Activated gamma-delta T cell (primary cell): ENCODE measurements around the gene SHANK2.

Experiments used
- DNase-seq: peaks from one replicate; lab custom pipeline; 2025; lab: John Stamatoyannopoulos, UW

SHANK2 gene

DNA sequence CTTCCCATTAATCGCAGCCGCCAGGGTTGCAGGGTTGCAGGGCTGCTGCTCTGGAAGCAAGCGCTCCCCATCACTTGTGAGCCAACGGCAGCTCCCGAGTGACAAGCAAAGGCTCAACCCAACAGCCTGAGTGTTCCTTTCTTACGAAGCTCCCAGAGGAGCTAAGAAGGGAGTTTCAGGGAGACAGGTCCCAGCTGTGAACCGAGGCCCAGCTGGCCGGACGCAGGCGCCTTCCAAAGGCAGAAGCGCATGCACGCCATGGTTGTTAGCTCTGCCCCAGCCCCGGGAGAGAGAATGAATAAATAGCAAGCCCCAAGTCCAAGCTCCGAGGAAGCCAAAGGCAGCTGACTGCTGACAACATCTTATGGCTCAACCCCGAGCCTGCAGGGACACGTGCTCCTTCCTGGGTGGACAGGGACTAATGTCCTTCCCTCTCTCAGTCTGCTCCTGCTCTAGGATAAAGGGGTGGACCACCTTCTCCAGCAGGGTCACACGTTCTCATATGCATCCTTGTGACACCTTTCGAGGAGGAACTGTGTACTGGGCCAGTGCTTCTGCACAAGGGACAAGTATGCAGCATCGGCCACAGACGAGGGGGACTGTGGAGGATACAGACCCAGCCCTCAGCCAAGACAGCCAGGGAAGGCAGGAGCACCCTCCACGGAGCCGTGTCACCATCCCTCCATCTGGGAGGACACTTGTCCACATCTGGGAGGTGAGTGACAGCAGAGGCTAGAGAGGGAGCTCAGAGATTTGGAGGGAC, 29.9 kb downstream of the SHANK2 start:
- no peak for DNase-seq

DNA sequence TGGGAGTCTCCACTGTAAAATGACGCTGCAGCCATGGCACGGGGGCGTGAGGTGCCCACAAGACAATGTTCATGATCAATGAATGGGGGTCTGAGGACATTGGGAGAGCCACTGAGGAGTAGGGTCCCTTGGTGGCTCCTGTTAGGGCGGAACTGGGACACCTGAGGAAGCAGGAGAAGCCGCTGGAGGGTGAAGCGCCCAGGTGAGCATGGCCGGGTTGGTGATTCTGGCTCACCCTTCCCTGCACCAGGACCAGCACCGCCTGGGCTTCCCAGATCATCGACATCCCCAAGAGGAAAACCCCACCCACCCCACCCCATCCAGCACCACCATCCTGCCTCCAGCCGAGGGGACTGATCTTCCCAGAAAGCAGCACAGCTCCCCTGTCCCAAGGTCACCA, 30.6 kb downstream of the SHANK2 start:
- DNase-seq, result no peak

DNA sequence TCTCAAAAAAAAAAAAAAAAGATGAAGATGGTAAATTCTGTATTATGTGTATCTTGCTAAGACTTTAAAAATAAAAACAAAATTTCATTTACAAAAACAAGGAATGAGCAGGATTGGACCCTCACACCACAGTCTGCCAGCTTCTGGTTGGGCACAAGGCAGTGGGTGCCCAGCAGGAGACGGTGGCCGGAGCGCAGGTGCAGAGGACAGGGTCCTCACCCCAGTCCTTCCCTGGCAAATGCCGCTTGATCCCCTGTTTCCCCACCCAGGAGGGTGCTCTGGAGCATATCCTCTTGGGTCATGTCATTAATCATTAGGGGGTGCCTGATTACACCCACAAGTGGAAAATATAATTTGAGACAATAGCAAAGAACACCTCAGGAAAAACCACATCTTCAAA, 31.2 kb downstream of the SHANK2 start:
- DNase-seq, result no peak

DNA sequence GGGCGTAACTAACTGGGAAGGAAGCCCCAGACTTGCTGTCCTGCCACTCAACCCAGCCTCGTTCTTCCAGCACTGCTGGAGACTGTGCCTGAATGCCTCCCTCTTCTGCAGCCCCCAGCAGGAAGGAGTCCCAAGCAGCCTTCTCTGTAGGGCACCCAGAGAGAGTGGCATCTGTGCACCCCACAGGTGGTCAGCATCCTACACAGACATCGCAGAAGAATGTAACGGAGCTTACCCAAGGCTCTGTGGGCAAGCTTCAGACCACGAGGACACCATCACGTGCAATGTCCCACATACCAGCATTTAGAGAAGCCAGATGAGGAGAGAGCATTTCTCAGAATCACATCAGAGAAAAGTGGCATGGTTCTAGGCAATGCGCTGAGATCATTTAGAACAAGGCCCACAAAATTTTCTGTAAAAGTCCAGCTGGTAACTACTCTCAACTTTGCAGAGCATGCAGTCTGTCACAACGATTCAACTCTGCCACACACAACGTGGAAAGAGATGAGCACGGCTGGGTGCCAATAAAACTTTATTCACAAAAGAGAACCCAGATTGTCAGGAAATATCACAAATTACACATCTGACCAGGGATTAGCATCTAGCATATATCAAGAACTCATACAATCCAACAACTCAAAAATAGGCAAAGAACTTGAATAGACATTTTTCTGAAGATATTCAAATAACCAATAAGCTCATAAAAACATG, 33.4 kb downstream of the SHANK2 start:
- no peak for DNase-seq

DNA sequence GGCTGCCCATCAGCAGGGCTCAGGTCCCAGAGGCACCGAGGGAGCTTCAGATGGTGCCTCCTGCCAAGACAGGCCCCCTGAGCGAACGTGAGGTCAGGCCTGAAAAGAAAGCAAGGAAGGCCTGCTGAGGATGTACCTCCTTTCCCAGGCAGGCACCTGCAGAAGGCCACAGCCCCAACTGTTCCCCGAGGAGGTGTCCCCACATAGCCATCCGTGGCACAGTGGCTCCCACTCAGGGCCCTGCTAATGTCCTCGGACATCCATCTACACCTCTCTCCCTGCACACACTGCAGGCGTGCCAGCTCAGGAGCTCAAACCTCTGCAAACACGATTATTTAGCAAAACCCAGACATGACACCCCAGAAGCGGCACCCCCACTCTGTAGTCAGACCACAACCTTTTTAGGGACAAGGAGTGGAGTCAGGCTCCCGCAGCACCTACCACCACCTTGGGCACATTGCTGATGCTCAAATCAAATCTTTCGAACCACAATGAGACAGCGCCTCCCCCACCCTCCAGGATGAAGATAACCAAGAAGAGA, 36.9 kb downstream of the SHANK2 start:
- no peak for DNase-seq

DNA sequence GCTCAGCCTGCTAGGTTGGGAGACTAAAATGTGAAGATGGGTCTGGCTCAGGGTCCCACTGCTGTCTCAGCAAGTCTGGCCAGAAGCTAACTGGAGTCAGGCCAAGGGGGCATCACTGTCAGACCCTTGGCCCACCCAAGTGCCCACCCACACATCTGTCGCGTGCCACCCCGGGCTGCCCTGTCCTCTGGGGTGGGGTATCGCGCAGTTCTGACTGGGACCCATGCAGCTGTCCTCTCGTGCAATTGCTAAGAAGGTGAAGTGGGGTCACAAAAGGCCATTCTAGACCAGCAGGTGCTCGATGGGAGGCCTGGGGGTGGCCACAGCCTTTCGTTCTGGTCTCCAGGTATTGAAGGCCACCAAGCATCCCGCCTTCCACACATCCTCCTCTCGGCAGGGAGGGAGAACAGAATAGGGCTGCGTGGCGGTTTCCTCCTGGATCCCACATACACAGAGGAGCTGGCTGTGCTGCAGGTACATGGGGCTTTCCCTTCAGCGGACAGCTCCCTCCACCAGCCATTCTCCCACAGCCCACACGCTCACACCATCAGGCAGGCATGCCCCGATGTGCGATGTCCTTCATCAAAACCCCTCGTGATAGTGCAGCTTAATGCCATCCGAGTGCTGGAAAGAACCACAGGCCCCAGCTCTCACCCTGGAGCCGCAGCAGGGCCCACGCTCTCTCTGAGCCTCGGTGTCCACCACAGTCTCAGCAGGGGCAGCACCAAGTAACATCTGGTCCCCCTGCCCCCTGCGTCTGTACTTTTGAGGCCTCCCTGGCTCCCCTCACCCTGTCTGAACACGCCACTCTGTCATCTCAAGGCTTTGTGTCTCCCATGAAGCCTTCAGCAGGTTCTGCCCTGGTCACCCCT, 37.6 kb downstream of the SHANK2 start:
- DNase-seq, result no peak

DNA sequence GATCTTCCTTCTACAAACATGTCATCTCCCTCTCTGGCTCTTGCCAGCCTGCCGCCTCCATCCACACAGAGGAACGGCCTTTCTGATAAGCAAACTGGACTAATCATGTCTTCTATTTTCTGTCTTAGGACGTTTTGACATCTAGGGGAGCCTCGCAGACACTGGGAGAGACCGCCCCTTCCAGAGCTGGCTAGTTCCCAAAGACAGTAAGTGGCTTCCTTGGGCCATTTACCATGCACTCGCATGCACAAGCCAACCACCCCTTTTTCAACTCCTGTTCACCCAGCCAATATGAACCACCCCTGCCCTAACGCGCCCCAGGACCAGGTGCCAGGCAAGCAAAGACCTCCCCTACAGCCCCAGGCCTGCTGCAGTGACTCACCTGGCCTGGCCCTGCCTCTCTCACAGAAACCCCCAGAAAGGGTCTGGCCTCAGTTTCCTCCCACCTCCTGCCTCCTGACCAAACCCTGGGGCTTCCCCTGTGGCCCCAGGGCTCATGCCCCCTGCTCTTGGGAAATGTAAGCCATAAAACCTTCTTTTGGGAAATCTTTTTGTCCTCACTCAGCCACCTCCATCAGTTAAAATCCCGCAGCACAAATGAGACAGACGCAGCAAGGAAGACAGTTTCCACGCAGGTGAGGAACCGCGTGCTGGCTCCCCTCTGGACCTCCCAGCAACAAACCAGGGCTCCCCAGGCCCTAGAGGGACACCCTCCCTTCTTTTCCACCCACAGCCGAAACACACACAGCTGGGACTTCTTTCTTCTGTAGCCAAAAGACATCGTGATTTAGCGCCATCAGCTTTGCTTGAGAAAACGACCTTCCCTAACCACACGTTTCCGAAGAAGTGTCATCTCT, 38.5 kb downstream of the SHANK2 start:
- no peak for DNase-seq

DNA sequence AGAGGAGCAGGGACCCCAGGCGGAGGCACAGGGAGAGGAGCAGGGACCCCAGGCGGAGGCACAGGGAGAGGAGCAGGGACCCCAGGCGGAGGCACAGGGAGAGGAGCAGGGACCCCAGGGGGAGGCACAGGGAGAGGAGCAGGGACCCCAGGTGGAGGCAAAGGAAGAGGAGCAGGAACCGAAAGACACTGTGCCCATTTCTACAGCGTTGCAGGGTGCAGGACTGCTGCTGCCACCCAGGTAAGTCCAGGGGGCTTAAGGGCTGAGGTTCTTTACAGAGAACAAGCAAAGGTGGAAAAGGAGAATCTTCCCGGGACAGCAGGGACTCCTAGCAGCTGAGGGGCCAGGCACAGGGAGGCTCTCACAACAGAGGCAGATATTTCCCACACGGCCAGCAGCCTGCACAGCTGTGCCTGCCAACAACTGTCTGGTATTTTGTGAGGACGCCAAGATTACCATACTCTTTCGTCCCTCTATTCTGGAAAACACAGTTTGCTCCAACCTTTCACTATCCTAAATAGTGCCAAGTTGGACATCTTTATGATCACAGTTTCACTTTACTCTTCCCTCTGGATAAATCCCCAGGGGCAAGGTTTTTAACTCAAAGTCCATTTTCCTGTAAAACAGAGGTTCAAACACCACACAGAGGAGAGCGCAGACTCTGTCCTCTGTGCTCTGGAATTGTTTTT, 39.4 kb downstream of the SHANK2 start:
- no peak for DNase-seq

DNA sequence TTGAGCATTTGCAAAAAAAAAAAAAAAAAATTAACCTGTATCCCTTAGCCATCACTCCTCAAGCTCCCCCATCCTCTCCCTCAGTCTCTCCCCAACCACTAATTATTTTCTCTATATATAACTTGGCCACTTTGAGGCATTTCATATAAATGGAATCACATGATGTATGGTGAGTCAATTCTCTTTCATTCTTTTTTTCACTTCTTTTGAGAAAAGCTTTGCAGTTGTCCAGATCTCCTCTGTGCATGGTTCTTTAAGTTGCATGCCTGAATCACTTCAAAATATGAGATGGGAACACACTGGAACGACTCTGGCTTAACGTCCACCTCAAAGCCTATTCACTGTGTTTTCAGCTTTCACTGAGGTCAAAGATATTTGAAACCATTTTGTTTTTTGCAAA, 40.7 kb downstream of the SHANK2 start:
- DNase-seq, result no peak

DNA sequence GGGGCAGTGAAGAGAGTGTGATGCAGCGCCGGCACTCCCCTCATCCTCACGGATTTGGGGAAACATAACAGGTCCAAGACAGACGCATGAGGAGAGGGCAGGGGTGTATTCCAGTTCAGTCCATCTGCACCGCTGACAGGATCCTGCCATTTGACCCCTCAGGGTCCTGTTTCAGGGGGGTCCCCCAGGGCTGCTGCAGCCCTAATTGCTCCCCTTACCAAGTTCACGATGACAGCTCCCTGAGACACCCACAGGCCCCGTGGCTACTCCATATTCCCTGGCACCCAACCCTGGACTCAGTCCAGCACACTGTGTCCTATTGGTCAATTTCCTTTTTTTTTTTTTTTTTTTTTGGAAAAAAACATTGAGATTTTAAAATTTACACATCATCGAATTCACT, 41.5 kb downstream of the SHANK2 start:
- no peak for DNase-seq

DNA sequence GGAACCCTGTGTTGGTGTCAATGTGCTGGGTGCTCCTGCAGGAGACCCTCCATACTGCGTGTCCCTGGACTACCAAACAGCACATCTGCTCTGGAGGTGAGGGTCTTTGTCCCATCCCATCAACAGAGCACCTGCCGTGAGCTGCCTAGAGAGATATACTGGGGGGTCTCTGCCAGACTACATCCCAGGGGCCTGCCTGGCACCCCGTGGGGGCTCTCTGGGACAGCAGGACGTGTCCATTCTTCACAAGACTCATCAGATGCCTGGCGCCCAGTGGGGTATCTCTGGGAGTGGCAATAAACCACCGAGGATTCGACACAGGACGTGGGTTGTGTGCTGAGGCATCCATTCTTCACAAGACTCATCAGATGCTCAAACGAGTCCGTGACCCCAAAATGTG, 42.7 kb downstream of the SHANK2 start:
- DNase-seq, result no peak

DNA sequence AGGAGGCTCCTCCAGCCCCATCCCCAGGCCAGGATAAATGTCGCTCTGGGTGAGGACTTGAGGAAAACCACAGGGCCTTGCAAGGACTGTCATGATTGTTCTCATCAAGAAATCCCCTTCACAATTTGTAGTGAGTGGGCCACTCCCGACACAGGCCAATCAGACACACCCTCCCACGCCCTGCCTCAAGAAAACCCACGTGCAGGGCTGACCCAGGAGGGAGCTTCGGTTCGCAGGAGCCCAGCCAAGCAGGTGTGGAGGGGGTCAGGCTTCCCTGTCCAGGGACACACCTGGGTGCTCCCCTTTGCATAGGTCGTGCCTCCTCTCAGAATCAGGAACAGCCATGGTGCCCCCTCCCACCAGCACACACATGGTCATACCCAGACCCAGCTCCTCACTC, 43.2 kb downstream of the SHANK2 start:
- no peak for DNase-seq

DNA sequence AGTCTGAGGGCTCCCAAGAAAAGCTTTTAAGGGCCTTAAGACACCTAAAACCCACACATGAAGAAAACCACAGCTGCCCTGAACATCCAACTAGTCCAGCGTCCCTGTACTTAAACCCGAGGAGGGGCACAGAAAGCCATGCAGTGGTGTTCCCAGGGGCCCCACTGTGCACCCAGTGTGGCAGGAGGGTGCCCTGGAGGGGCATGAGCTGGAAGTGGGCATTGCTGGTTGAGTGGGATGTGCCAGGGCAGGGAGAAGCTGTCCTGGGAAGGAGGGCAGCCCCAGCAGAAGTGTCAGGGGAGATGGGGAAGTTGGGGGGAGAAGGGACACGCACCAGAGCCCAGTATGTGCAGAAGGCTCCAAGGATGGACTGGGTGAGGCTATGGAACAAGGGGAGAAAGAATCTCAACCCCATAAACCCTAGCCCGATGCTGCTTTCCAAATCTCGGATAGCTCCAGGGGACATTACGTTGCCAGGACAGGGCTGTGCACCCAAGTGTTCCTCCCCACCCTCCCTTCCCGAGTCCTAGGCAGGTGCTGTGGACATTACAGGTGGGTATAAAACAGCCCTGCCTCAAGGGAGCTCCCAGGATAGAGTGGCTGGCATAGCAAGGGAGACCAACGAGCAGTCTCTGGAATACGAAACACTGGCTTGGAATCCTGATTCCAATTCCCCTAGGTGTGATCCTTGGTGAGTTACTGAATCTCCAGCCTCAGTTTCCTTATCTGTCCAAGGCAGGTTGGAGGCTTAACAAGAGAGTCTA, 44.2 kb downstream of the SHANK2 start:
- DNase-seq, result no peak

DNA sequence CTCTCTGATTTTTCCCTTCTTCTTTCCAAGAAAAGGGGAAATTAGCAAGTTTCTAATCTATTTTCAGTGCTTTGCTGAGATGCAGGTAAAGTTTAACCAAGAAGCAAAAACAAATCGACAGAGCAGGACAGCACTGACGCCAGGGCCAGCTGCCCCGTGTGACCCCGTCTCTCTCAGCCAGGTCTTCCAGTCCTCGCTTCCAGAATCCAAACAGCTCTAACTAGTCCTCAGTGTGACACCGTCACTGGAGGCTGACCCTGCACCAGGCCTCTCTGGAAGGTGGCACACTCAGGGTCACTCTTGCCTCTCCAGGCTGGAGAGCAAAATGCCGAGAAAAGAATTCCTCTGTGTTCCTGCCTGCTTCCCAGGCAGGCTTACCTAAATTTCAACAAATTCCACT, 44.8 kb downstream of the SHANK2 start:
- DNase-seq, result no peak

DNA sequence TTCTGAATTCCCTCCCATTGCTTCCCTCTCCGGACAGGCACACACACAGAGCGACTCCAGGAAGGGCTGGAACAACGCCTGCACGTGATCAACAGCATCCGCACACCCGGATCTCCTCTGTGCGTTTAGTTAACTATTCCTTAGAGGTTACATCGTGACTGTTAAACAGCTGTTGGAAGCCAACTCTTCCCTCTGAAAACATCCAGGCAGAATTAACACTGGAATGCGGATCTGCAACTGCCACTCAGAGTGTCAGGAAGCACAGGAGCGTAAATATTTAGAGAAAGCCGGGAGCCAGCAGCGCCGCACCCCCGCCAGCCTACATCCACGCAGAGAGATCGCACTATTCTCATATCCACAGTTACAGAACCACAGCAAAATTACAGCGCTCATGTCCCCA, 46.2 kb downstream of the SHANK2 start:
- no peak for DNase-seq

DNA sequence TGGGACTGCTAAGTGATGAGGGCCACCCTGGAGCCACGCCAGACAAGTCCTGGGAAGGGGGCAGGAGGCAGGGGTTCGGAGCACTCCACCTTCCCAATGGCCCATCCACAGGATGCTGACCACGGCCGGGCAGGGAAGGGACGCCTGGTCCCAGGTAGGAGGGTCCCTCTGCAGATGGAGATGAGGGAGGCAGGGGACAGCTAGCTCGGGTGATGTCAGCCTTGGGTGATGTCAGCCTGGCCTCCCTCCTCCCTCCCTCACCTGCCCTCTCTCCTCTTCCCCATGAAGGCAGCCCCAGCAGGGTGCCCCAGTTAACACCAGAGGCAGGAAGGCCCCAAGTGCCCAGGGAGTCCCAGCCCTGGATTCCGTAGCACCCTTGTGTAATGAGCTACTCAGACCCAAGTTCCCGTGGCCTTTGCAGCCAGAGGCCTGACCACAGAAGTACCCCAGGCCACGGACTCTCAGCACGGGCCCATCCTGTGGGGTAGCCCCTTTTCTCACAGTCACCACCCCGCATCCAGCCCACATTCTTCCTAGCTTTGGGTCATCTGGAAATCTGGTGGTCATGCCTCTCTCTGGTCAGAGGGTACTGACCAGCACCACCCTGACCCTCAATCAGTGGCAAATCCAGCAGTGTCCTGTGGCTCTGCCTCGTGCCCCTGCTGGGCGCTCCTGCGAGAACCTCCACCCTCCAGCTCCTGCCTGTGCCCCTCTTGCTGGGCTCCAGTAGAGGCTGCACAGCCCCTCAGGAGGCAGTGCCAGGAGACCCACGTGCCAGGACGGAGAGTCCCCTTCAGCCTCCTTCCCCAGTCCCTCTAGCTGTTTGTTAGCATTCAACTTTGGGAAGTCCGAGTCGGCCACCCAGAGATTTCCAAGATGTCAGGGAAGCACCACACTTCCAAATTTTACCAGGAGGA, 47.4 kb downstream of the SHANK2 start:
- no peak for DNase-seq

DNA sequence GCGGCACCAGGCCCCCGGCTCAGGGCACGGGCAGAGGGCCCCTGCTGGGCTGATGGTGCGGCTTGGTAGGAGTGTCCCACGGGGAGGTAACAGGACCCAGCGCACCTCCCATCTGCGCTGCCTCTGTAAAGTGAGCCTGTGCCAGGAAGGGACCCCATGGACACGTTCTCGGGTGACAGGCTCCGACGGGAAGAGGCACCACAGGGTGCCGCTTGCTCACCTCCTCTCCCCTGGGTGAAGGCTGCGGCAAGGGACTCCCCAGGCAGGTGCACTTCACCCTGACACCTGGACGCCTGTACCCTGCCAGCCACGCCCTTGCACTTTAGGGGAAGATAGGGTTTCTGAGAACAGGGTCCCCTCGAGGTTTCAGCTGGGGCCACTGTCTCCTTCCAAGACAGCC, 48.1 kb downstream of the SHANK2 start:
- no peak for DNase-seq

DNA sequence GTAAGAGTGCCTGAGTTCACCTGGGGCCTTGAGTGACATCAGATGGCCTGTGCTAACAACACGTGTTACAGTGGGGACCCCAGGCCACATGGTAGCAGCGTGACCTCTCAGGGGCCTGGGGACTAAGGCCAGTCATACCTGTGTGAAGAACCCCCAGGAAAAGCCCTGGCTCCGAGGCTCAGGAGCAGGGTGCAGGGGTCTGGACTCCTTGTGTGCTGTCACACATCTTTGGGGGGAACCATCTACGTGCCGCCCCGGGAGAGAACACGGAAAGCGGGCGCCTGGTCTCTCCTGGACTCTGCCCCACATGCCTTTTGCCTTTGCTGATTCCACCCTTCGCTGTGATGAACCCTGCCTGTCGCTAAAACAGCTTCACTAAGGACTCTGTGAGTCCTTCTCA, 48.7 kb downstream of the SHANK2 start:
- no peak for DNase-seq

DNA sequence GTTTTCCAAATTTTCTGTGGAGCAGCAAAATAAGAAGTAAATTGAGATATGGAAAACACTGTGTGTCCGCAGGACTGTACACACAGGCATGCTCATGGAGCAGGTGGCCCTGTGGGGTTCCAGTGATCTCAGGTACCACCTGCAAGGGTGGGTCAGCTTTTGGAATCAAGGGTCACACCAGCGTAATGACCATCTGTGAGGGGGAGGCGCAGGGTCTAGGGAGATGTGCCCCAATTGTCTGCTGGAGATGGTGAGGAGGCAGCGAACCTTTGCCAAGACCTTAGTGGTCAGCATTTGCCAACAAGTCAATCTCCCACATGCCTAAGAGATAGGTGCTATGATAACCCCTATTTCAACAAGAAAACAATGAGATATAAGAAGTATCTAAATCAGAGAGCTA, 49.4 kb downstream of the SHANK2 start:
- no peak for DNase-seq
